Neural cell (in vitro differentiated cells): ENCODE measurements around the gene CLEC5A. TPM values are rescaled to one million over a fixed set of nuclear protein-coding genes. Genes with fewer than 3 reads are reported as not detected.

Source experiments
- H2AFZ ChIP-seq: fragments of 200-600, 300-800 bp; sonication (generic), shearing (Covaris generic); 2 replicates; pipeline ENCODE4 v1.6.0; 2014; ENCODE audit warnings: low read depth, mild to moderate bottlenecking, antibody characterized with exemption, low read length, moderate library complexity
- H3F3A ChIP-seq: fragments of 200-600 bp; shearing (Covaris generic); 2 replicates; pipeline ENCODE4 v1.6.1; 2016; ENCODE audit warnings: mild to moderate bottlenecking, moderate library complexity, mixed read lengths, antibody characterized with exemption, low read length; ENCODE audit not compliant: insufficient read depth, poor library complexity, severe bottlenecking
- H3K27ac ChIP-seq: fragments of 200-600, 300-800 bp; sonication (generic), shearing (Covaris generic); 2 replicates; pipeline ENCODE4 v1.5.1; 2014; ENCODE audit warnings: mild to moderate bottlenecking, low read length, moderate library complexity
- H3K27me3 ChIP-seq: fragments of 300-800, 200-600 bp; sonication (generic), shearing (Covaris generic); 2 replicates; pipeline ENCODE4 v1.6.0; 2014; ENCODE audit warnings: mild to moderate bottlenecking, low read depth, low read length, moderate library complexity; ENCODE audit not compliant: insufficient read depth
- H3K36me3 ChIP-seq: fragments of 300-800, 200-600 bp; sonication (generic), shearing (Covaris generic); 2 replicates; pipeline ENCODE4 v1.5.1; 2014; ENCODE audit warnings: mild to moderate bottlenecking, antibody characterized with exemption, low read length, moderate library complexity; ENCODE audit not compliant: insufficient read depth
- H3K4me2 ChIP-seq: fragments of 300-800, 200-600 bp; sonication (generic), shearing (Covaris generic); 2 replicates; pipeline ENCODE4 v1.6.0; 2014; ENCODE audit warnings: mild to moderate bottlenecking, low read length
- H3K4me3 ChIP-seq: fragments of 300-800, 200-600 bp; sonication (generic), shearing (Covaris generic); 2 replicates; pipeline ENCODE4 v1.5.1; 2014; ENCODE audit warnings: mild to moderate bottlenecking, low read length, moderate library complexity
- H3K79me2 ChIP-seq: fragments of 200-600 bp; shearing (Covaris generic); replicated peaks from 2 replicates; pipeline ENCODE4 v1.6.0; 2014; ENCODE audit warnings: mild to moderate bottlenecking, low read length, moderate library complexity; ENCODE audit not compliant: insufficient read depth
- H3K9ac ChIP-seq: fragments of 300-800, 200-600 bp; sonication (generic), shearing (Covaris generic); 2 replicates; pipeline ENCODE4 v1.6.1; 2016; ENCODE audit warnings: mild to moderate bottlenecking, low read length, mixed read lengths
- H3K9me2 ChIP-seq: fragments of 200-600 bp; shearing (Covaris generic); 2 replicates; pipeline ENCODE4 v1.6.1; 2016; ENCODE audit warnings: mild to moderate bottlenecking, low read length, mixed read lengths; ENCODE audit not compliant: insufficient read depth
- H3K9me3 ChIP-seq: fragments of 200-600, 300-800 bp; sonication (generic), shearing (Covaris generic); 2 replicates; pipeline ENCODE4 v1.6.1; 2016; ENCODE audit warnings: mild to moderate bottlenecking, mixed run types, low read length, moderate library complexity, mixed read lengths
- H4K20me1 ChIP-seq: fragments of 200-600 bp; shearing (Covaris generic); 2 replicates; pipeline ENCODE4 v1.6.1; 2016; ENCODE audit warnings: mild to moderate bottlenecking, mixed run types; ENCODE audit not compliant: insufficient read depth
- CTCF ChIP-seq: fragments of 450-650 bp; IDR thresholded peaks from 2 replicates; pipeline ENCODE4 v1.5.1; 2014; ENCODE audit warnings: antibody characterized with exemption, mild to moderate bottlenecking, moderate library complexity; ENCODE audit not compliant: poor library complexity, severe bottlenecking
- EP300 ChIP-seq: fragments of 450-650 bp; conservative IDR thresholded peaks from 2 replicates; pipeline ENCODE4 v1.6.1; 2014; ENCODE audit warnings: antibody characterized with exemption, mild to moderate bottlenecking, moderate library complexity; ENCODE audit not compliant: poor library complexity, severe bottlenecking
- EZH2 ChIP-seq: fragments of 200-600, 300-800 bp; shearing (Covaris generic), sonication (generic); IDR thresholded peaks from 2 replicates; pipeline ENCODE4 v1.6.1; 2014; ENCODE audit warnings: antibody characterized with exemption, low read length, borderline replicate concordance, mild to moderate bottlenecking; ENCODE audit not compliant: insufficient read depth, poor library complexity, severe bottlenecking
- MXI1 ChIP-seq: fragments of 450-650 bp; conservative IDR thresholded peaks from 2 replicates; pipeline ENCODE4 v1.6.1; 2014; ENCODE audit warnings: antibody characterized with exemption, mild to moderate bottlenecking; ENCODE audit not compliant: poor library complexity, severe bottlenecking
- POLR2AphosphoS5 ChIP-seq: IDR thresholded peaks from 2 replicates; pipeline ENCODE4 v1.6.1; 2012
- RAD21 ChIP-seq: fragments of 450-650 bp; conservative IDR thresholded peaks from 2 replicates; pipeline ENCODE4 v1.6.1; 2014; ENCODE audit warnings: antibody characterized with exemption, mild to moderate bottlenecking, moderate library complexity
- REST ChIP-seq: IDR thresholded peaks from 2 replicates; pipeline ENCODE4 v1.6.1; 2012; ENCODE audit warnings: borderline replicate concordance
- SMC3 ChIP-seq: fragments of 450-650 bp; conservative IDR thresholded peaks from 2 replicates; pipeline ENCODE4 v1.6.1; 2014; ENCODE audit warnings: antibody characterized with exemption, mild to moderate bottlenecking, moderate library complexity; ENCODE audit not compliant: poor library complexity
- TAF1 ChIP-seq: IDR thresholded peaks from 2 replicates; pipeline ENCODE4 v1.6.1; 2012; ENCODE audit warnings: low read depth
- polyA plus RNA-seq: library from polyadenylated mRNA; depleted of rRNA; stranded (reverse); fragments of >200 nt; gene quantifications from 2 replicates; pipeline ENCODE4 v1.2.3, GENCODE V29; 2014

The CLEC5A gene
- polyA plus RNA-seq, 1 donor from 2014 or later = not detected

GRCh38 chr7:141956084-141956483, 9.3 kb upstream of the CLEC5A start:
- no peak overlapping the region for H3K27ac ChIP-seq
- no peaks in the 10 kb centered on the region for H4K20me1 ChIP-seq
- H3K4me3 ChIP-seq = no peak overlapping the region
- no peak overlapping the region for H3K4me2 ChIP-seq
- no peak overlapping the region for H2AFZ ChIP-seq
- TF ChIP-seq EZH2 = no peak
- TF ChIP-seq SMC3 = no peak
- TF ChIP-seq CTCF = no peak
- TF ChIP-seq RAD21 = no peak
- no peak for TF ChIP-seq EP300
- TF ChIP-seq TAF1 = no peak
- no peak for TF ChIP-seq POLR2AphosphoS5
- TF ChIP-seq MXI1 = no peak
- TF ChIP-seq REST = no peak
- no peaks in the 10 kb centered on the region for H3K9me3 ChIP-seq
- no peaks in the 10 kb centered on the region for H3K9me2 ChIP-seq
- H3F3A ChIP-seq = no peaks in the 10 kb centered on the region
- no peaks in the 10 kb centered on the region for H3K27me3 ChIP-seq
- H3K36me3 ChIP-seq = no peaks in the 10 kb centered on the region
- no peak overlapping the region for H3K9ac ChIP-seq
- no peaks in the 10 kb centered on the region for H3K79me2 ChIP-seq

GRCh38 chr7:141954334-141954733, 7.6 kb upstream of the CLEC5A start:
- Histone ChIP-seq H3K9me3 (no peaks in the 10 kb centered on the region), H4K20me1 (no peaks in the 10 kb centered on the region), H3F3A (no peaks in the 10 kb centered on the region), H2AFZ (no peak overlapping the region), H3K4me3 (no peak overlapping the region), H3K9me2 (no peaks in the 10 kb centered on the region), H3K36me3 (no peaks in the 10 kb centered on the region), H3K9ac (no peak overlapping the region), H3K27me3 (no peaks in the 10 kb centered on the region), H3K4me2 (no peak overlapping the region), H3K27ac (no peak overlapping the region), H3K79me2 (no peaks in the 10 kb centered on the region)
- no peak for TF ChIP-seq RAD21
- TF ChIP-seq TAF1 = no peak

GRCh38 chr7:141952461-141952860, 5.7 kb upstream of the CLEC5A start:
- H3K27me3 ChIP-seq = no peaks in the 10 kb centered on the region
- H3K27ac ChIP-seq = no peak overlapping the region
- no peaks in the 10 kb centered on the region for H3K9me3 ChIP-seq
- no peak overlapping the region for H3K9ac ChIP-seq
- H3K4me3 ChIP-seq = no peak overlapping the region
- H3K4me2 ChIP-seq = no peak overlapping the region
- no peaks in the 10 kb centered on the region for H4K20me1 ChIP-seq
- TF ChIP-seq TAF1 (no peak), EP300 (no peak), RAD21 (no peak), REST (no peak)
- no peaks in the 10 kb centered on the region for H3K36me3 ChIP-seq
- no peaks in the 10 kb centered on the region for H3K9me2 ChIP-seq
- no peaks in the 10 kb centered on the region for H3F3A ChIP-seq
- no peaks in the 10 kb centered on the region for H3K79me2 ChIP-seq
- no peak overlapping the region for H2AFZ ChIP-seq
